H9 (cell line): ENCODE measurements around the gene ZBTB43. TPM values are rescaled to one million over a fixed set of nuclear protein-coding genes. Genes with fewer than 3 reads are reported as not detected.

Experiments
- DNase-seq: peaks from one replicate; pipeline ENCODE4 v3.0.0-alpha.2; 2017
- H2AFZ ChIP-seq: one replicate; pipeline ENCODE4 v1.6.1; 2013; ENCODE audit warnings: mild to moderate bottlenecking, low read length, control low read depth, moderate library complexity
- H2AK5ac ChIP-seq: 2 replicates; pipeline ENCODE4 v1.6.1; 2013; ENCODE audit warnings: low read length, control low read depth, mixed read lengths; ENCODE audit not compliant: insufficient read length
- H2BK120ac ChIP-seq: one replicate; pipeline ENCODE4 v1.6.1; 2013; ENCODE audit warnings: low read depth, mild to moderate bottlenecking, low read length, control low read depth, inconsistent platforms; ENCODE audit not compliant: poor library complexity, severe bottlenecking
- H2BK12ac ChIP-seq: 2 replicates; pipeline ENCODE4 v1.6.1; 2013; ENCODE audit warnings: low read length, control low read depth, mixed read lengths, low read depth; ENCODE audit not compliant: insufficient read length
- H2BK15ac ChIP-seq: 2 replicates; pipeline ENCODE4 v1.6.1; 2013; ENCODE audit warnings: low read depth, low read length, control low read depth
- H2BK20ac ChIP-seq: one replicate; pipeline ENCODE4 v1.6.1; 2013; ENCODE audit warnings: low read depth, mild to moderate bottlenecking, low read length, control low read depth, inconsistent platforms; ENCODE audit not compliant: poor library complexity, severe bottlenecking
- H2BK5ac ChIP-seq: 2 replicates; pipeline ENCODE4 v1.6.1; 2013; ENCODE audit warnings: low read length, control low read depth, mixed read lengths; ENCODE audit not compliant: insufficient read length
- H3K14ac ChIP-seq: 2 replicates; pipeline ENCODE4 v1.6.1; 2013; ENCODE audit warnings: low read length, control low read depth; ENCODE audit not compliant: insufficient read depth
- H3K18ac ChIP-seq: 2 replicates; pipeline ENCODE4 v1.6.1; 2013; ENCODE audit warnings: low read depth, mild to moderate bottlenecking, mixed read lengths, low read length, control low read depth; ENCODE audit not compliant: insufficient read length
- H3K23ac ChIP-seq: 2 replicates; pipeline ENCODE4 v1.6.1; 2013; ENCODE audit warnings: low read length, control low read depth, mixed read lengths, low read depth; ENCODE audit not compliant: insufficient read length
- H3K23me2 ChIP-seq: 2 replicates; pipeline ENCODE4 v1.6.1; 2013; ENCODE audit warnings: low read depth, mild to moderate bottlenecking, mixed read lengths, low read length, control low read depth; ENCODE audit not compliant: insufficient read length, poor library complexity, severe bottlenecking
- H3K27ac ChIP-seq: 2 replicates; pipeline ENCODE4 v1.5.1; 2013; ENCODE audit warnings: low read length, control low read depth, mixed read lengths, low read depth; ENCODE audit not compliant: insufficient read length
- H3K27me3 ChIP-seq: 2 replicates; pipeline ENCODE4 v1.6.1; 2013; ENCODE audit warnings: low read length, control low read depth, inconsistent platforms; ENCODE audit not compliant: insufficient read depth
- H3K4ac ChIP-seq: 2 replicates; pipeline ENCODE4 v1.6.1; 2013; ENCODE audit warnings: low read depth, mild to moderate bottlenecking, control low read depth, inconsistent platforms, low read length, moderate library complexity
- H3K4me1 ChIP-seq: 2 replicates; pipeline ENCODE4 v1.6.1; 2013; ENCODE audit warnings: low read length, control low read depth, inconsistent platforms; ENCODE audit not compliant: insufficient read depth
- H3K4me2 ChIP-seq: 2 replicates; pipeline ENCODE4 v1.6.1; 2013; ENCODE audit warnings: low read length, control low read depth, mixed read lengths; ENCODE audit not compliant: insufficient read length, insufficient read depth
- H3K56ac ChIP-seq: 2 replicates; pipeline ENCODE4 v1.6.1; 2013; ENCODE audit warnings: low read depth, mild to moderate bottlenecking, mixed read lengths, low read length, control low read depth; ENCODE audit not compliant: insufficient read length
- H3K79me1 ChIP-seq: 2 replicates; pipeline ENCODE4 v1.6.1; 2013; ENCODE audit warnings: low read depth, mild to moderate bottlenecking, moderate library complexity, low read length, control low read depth, inconsistent platforms; ENCODE audit not compliant: insufficient read depth, poor library complexity, severe bottlenecking
- H3K79me2 ChIP-seq: 2 replicates; pipeline ENCODE4 v1.6.1; 2013; ENCODE audit warnings: low read length, control low read depth, inconsistent platforms; ENCODE audit not compliant: insufficient read depth
- H3K9ac ChIP-seq: 2 replicates; pipeline ENCODE4 v1.6.1; 2013; ENCODE audit warnings: low read length, control low read depth, mixed read lengths; ENCODE audit not compliant: insufficient read length; ENCODE audit errors: extremely low read depth
- H3K9me3 ChIP-seq: one replicate; pipeline ENCODE4 v1.6.1; 2013; ENCODE audit warnings: low read depth, low read length, inconsistent platforms; ENCODE audit not compliant: control insufficient read depth
- H3T11ph ChIP-seq: one replicate; pipeline ENCODE4 v1.6.1; 2013; ENCODE audit warnings: mild to moderate bottlenecking, low read length, control low read depth, inconsistent platforms
- H4K20me1 ChIP-seq: one replicate; pipeline ENCODE4 v1.6.1; 2013; ENCODE audit not compliant: control insufficient read depth, insufficient read length, insufficient read depth
- H4K5ac ChIP-seq: 2 replicates; pipeline ENCODE4 v1.6.1; 2013; ENCODE audit warnings: low read depth, mild to moderate bottlenecking, mixed read lengths, low read length, control low read depth; ENCODE audit not compliant: insufficient read length
- H4K8ac ChIP-seq: replicated peaks from 2 replicates; pipeline ENCODE4 v1.6.1; 2013; ENCODE audit warnings: low read length, control low read depth, mixed read lengths, low read depth; ENCODE audit not compliant: insufficient read length
- H4K91ac ChIP-seq: 2 replicates; pipeline ENCODE4 v1.6.1; 2013; ENCODE audit warnings: low read depth, mild to moderate bottlenecking, moderate library complexity, mixed read lengths, low read length, control low read depth; ENCODE audit not compliant: insufficient read length
- H3K27ac Mint-ChIP-seq, 3 experiments: 2 replicates in 2 of 3; 3 replicates in 1 of 3; pipeline ENCODE4 v1.8.0; 2020 to 2021; ENCODE audit warnings: mixed read lengths in 3 of 3, mild to moderate bottlenecking in 1 of 3, moderate library complexity in 1 of 3
- H3K27me3 Mint-ChIP-seq: 2 replicates; pipeline ENCODE4 v1.8.0; 2021; ENCODE audit warnings: low read depth, mild to moderate bottlenecking, moderate library complexity, mixed read lengths
- H3K36me3 Mint-ChIP-seq, 3 experiments: 2 replicates in 2 of 3; 3 replicates in 1 of 3; pipeline ENCODE4 v1.8.0; 2020 to 2021; ENCODE audit warnings: low read depth in 3 of 3, mixed read lengths in 3 of 3; ENCODE audit not compliant: insufficient read depth in 1 of 3
- H3K4me1 Mint-ChIP-seq, 2 experiments: 2 replicates each; pipeline ENCODE4 v1.8.0; 2020; ENCODE audit warnings: mixed read lengths in 2 of 2
- H3K4me3 Mint-ChIP-seq, 2 experiments: 2 replicates in 1 of 2; 3 replicates in 1 of 2; pipeline ENCODE4 v1.8.0; 2020 to 2021; ENCODE audit warnings: mild to moderate bottlenecking in 2 of 2, mixed read lengths in 2 of 2, moderate library complexity in 1 of 2
- H3K9me3 Mint-ChIP-seq, 2 experiments: 2 replicates in 1 of 2; 3 replicates in 1 of 2; pipeline ENCODE4 v1.8.0; 2020; ENCODE audit warnings: mild to moderate bottlenecking in 2 of 2, mixed read lengths in 2 of 2, moderate library complexity in 1 of 2
- CTCF ChIP-seq: fragments of 200-600 bp; sonication (generic); conservative IDR thresholded peaks from 3 replicates; pipeline ENCODE4 v1.8.0; 2021; ENCODE audit warnings: antibody characterized with exemption, mild to moderate bottlenecking
- WGBS: extraction: QIAGEN DNeasy Blood & Tissue Kit; methylation state at CpG from one replicate; pipeline ENCODE4 v1.1.7; 2013; ENCODE audit warnings: missing lambda C conversion rate, low lambda C conversion rate, mixed read lengths; ENCODE audit not compliant: insufficient read length; ENCODE audit errors: extremely low coverage; 5-methylcytosine and 5-hydroxymethylcytosine counted together
- total RNA-seq: library from RNA; stranded (reverse); gene quantifications from 2 replicates; pipeline ENCODE4 v1.2.1, GENCODE V29; 2021

The ZBTB43 gene
- total RNA-seq, 1 experiment from 2014 or later, result 15.7 TPM

GRCh38 chr9:126849591-126850225 lies 44.9 kb downstream of the ZBTB43 start:
- H3K9ac ChIP-seq, result no peak overlapping the region
- no CpG with 5 or more reads among the region's 8 CpGs for WGBS
- TF ChIP-seq CTCF, result no peak

More at GRCh38 chr9:126849591-126850225, 44.9 kb downstream of the ZBTB43 start:
- no peak overlapping the region for H3K4me2 ChIP-seq
- H3K56ac ChIP-seq, result no peak overlapping the region
- no peak overlapping the region for H3T11ph ChIP-seq
- DNase-seq, result no peak
- Mint-ChIP-seq H3K4me1 (no peaks in the 10 kb centered on the region), H3K9me3 (no peaks in the 10 kb centered on the region), H3K27ac (no peak overlapping the region), H3K36me3 (no peaks in the 10 kb centered on the region; a peak in 1 of 7 replicates), H3K27me3 (peaks cover 34% of the 10 kb centered on the region), H3K4me3 (no peak overlapping the region)
- H3K23me2 ChIP-seq, result no peaks in the 10 kb centered on the region
- no peak overlapping the region for H2AFZ ChIP-seq
- H3K79me1 ChIP-seq, result no peaks in the 10 kb centered on the region
- no peaks in the 10 kb centered on the region for H3K79me2 ChIP-seq
- no peaks in the 10 kb centered on the region for H4K20me1 ChIP-seq
- no peak overlapping the region for H3K4ac ChIP-seq
- H3K27me3 ChIP-seq, result no peaks in the 10 kb centered on the region
- H4K8ac ChIP-seq, result no peak overlapping the region
- no peak overlapping the region for H2BK120ac ChIP-seq
- H3K23ac ChIP-seq, result no peak overlapping the region
- no peak overlapping the region for H2AK5ac ChIP-seq
- no peak overlapping the region for H3K14ac ChIP-seq
- H2BK12ac ChIP-seq, result no peak overlapping the region
- no peak overlapping the region for H4K5ac ChIP-seq
- H3K4me1 ChIP-seq, result no peaks in the 10 kb centered on the region
- H2BK5ac ChIP-seq, result no peak overlapping the region
- H3K9me3 ChIP-seq, result no peaks in the 10 kb centered on the region
- H2BK15ac ChIP-seq, result no peak overlapping the region
- H3K18ac ChIP-seq, result no peak overlapping the region
- no peak overlapping the region for H3K27ac ChIP-seq
- H2BK20ac ChIP-seq, result no peak overlapping the region
- H4K91ac ChIP-seq, result no peak overlapping the region
